T follicular helper cell (primary cell): ENCODE results near the gene MACC1.

Experiments
- DNase-seq: peaks from one replicate; pipeline ENCODE4 v3.0.0-alpha.2; 2020; ENCODE audit warnings: low read depth
- total RNA-seq, 2 experiments: gene quantifications; one replicate each; lab custom pipeline; 2026; lab: John Stamatoyannopoulos, UW

MACC1 gene
- 0.42 to 2.1 reads per million in 2 experiments for total RNA-seq

GRCh38 chr7:20217193-20217948 is at the start of gene MACC1:
Gene MACC1, minus strand, starts transcription at chr7:20217384. Its CDS starts 55,522 bp downstream, at chr7:20161862.
- no peak for DNase-seq

GRCh38 chr7:20264623-20265022 is 47.4 kb upstream of the MACC1 start:
- DNase-seq = no peak

DNA sequence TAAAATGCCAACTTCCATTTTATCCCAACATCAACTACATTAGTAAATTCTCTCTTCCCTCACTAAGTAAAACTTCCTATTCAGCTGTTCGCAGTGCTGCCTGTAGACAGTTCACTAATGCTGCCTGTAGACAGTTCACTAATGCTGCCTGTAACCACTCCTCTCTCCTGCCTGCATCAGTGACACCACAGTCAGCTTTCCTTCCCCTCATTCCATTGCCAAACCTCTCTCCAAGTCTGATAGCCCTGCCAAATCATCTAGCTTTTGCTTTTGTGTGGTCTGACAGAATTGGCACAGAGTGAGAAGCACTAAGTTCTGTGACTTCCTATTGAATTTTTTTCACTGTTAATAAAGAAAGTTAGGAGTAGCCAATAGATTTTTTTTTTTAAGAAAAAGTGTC is 43.0 kb upstream of the MACC1 start:
- no peak for DNase-seq

DNA sequence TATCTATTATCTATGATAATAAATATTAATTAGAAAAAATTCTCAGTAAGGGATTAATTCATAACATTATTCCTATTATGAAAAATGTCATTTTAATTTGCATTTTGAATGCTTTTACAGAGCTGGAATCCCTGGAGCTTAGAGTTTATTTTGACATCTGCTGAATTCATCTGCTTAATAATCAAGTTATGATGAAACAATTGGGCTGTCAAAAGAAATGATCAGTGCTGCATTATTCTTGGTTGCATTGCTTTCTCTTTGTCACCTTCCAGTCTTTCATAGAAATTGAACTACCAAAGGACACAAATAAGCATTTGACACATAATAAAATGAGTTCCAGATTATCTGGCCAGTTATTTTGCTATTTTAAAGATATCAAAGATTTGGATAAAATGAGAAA is 40.0 kb upstream of the MACC1 start:
- no peak for DNase-seq

- no peak for DNase-seq
These were observed 32.7 kb upstream of the MACC1 start for GRCh38 chr7:20249920-20250319.

DNA sequence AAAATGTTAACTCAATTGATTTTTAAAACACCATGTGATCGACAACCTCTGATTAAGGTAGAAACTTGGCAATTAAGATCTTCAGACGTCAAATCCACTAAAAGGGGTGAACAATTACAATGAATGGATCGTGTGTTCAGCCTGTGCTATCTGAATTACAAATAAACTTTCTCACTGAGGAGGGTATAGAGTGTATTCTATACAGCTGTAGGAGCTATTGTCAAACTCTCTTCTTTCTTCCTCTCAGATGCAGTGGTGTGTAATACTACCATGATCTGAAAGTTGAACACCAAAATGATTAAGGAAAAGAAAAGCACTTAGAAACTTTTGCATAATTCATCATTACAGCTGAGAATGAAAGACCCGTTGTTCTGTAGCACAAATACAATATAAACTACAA is 32.2 kb upstream of the MACC1 start:
- DNase-seq = no peak

- no peak for DNase-seq
These were observed 29.1 kb upstream of the MACC1 start for GRCh38 chr7:20246236-20246635.

GRCh38 chr7:20244334-20245120 is 27.3 kb upstream of the MACC1 start:
- DNase-seq = no peak

GRCh38 chr7:20241911-20242261 is 24.7 kb upstream of the MACC1 start:
- DNase-seq = no peak

GRCh38 chr7:20241194-20241910 is 24.2 kb upstream of the MACC1 start:
- no peak for DNase-seq

DNA sequence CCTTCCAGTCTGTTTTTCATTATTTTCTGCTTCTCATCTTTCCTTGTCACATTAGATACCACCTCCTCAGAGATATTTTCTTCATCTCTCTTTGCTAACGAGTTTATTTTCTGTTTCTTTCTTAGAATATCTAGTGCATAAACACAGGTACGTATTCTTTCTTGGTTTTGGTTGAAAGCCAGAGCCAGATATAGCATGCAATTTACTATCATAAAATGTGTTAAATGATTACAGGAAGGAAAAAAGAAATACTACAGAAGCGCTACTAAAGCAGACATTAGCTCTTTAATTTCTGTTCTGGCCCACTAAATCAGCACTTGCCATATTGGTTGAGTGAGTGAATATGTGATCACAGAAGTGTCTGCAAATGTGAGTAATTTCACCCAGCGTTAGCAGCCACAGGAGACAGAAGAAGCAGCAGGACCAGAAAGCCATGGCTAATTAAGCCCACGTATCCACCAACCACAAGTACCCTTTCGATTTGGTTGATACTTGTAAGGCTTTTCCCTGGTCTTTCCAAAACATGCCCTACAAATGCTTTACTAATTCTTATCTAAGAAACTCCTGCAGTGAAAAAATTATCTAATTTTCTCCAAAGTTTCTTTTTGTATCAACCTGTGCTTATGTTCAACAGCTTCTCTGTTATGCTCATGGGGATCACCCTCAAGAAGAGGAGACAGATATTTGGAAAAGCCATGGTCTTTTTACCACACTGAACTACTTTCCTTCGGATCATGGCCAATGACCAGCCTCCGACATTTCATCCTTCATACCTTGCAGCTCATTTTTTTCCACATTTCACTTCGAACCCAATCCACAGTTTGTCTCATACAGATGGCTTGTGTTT is 23.1 kb upstream of the MACC1 start:
- DNase-seq = no peak

- DNase-seq = no peak
These were observed 21.7 kb upstream of the MACC1 start for GRCh38 chr7:20238754-20239324.

- no peak for DNase-seq
These were observed 21.1 kb upstream of the MACC1 start for GRCh38 chr7:20238194-20238753.

DNA sequence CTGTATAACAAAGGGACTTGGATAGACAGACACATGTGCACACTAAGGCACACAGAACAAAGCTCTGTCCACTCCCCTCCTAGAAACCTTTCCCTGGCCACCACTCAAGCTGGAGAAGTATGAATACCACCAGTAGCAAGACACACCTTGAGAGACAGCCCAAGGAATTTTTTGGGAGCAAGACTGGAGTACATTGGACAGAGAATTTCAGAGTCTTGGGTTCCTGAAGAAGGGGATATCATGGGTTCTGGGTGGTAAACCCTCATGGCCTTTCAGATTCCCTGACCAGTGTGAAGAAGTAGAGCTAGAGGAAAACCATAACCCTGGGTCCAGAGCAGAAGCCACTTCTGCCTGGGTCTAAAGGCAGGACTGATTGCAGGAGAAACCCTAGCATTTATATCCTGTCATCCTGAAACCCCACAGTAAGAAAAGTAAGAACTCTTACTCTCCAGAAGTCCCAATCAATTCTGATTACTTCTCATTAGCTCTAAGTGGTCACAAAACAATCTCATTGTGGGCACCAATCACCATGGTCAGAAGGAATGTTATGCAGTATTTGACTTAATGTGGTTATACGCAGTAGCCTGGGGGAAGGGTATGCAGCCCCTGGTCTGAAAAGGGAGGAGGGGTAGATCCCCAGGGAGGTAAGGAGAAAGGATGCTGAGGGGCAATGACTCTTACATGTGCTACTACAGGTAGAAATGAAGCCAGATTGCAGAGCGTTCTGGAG is 20.4 kb upstream of the MACC1 start:
- DNase-seq = no peak

GRCh38 chr7:20236790-20237189 is 19.6 kb upstream of the MACC1 start:
- DNase-seq = no peak

- no peak for DNase-seq
These were observed 18.9 kb upstream of the MACC1 start for GRCh38 chr7:20236043-20236442.

DNA sequence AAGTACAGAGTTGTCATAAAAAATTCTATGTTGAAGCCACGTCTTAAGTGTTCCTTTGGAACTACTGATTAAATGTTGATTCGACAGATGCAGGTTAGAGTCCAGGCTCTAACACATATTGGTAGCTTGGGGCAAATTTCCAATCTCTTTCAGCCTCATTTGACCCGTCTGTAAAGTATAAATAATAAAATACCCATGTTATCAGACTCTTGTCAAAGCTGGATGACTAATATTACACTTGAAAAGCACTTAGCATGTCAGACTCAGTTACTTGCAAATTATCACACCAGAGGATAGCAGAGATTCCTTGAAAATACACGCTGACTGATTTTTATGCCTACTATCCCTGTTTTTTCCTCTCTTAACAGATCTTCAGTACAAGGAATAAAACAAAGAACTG is 18.1 kb upstream of the MACC1 start:
- no peak for DNase-seq

DNA sequence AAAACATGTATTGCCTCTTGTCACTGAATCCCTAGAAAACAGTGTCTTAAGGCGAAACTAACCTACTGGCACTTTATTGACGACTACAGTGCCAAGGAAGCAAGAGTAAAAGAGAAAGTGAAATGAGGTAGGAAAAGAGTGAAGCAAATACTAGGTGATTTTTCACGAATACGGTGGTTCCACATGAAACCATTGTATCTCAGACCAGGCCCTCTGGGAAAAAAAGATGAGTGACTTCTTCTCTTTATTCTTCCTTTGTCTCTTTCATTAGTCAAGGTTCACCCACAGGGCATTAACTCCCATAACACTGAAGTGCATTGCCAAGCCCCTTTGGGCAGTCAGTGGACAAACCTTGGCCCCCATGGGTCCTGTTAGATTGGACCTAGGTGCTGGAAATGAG is 16.2 kb upstream of the MACC1 start:
- DNase-seq = no peak

GRCh38 chr7:20232848-20233247 is 15.7 kb upstream of the MACC1 start:
- DNase-seq = no peak
